ENCODE results near the gene ALPP.

- TF ChIP-seq MAX (CRISPR knock-in tag; IDR thresholded peaks at IDR 0.05) (no peak), TP53 (CRISPR knock-in tag; IDR thresholded peaks at IDR 0.05) (no peak), JUN (CRISPR knock-in tag; IDR thresholded peaks at IDR 0.05) (no peak), E2F4 (CRISPR knock-in tag; IDR thresholded peaks at IDR 0.05; ENCODE audit: borderline replicate concordance, low read depth) (no peak), USF1 (CRISPR knock-in tag; IDR thresholded peaks at IDR 0.05) (no peak), AFF4 (CRISPR knock-in tag; IDR thresholded peaks at IDR 0.05; ENCODE audit: borderline replicate concordance) (no peak), ATF3 (CRISPR knock-in tag; conservative IDR thresholded peaks at IDR 0.05) (no peak), CTCF (IDR thresholded peaks at IDR 0.05) (no peak), ARID4B (CRISPR knock-in tag; IDR thresholded peaks at IDR 0.05; ENCODE audit: borderline replicate concordance) (no peak), ZNF317 (CRISPR knock-in tag; IDR thresholded peaks at IDR 0.05; ENCODE audit: borderline replicate concordance, low read depth) (no peak), ELF4 (CRISPR knock-in tag; IDR thresholded peaks at IDR 0.05; ENCODE audit: low read depth) (no peak), CREB1 (CRISPR knock-in tag; IDR thresholded peaks at IDR 0.05) (no peak)
Measured at GRCh38 chr2:232400256-232401015, 21.9 kb downstream of the ALPP start.
